Effector memory CD4-positive, alpha-beta T cell (primary cell): ENCODE results near the gene ZNF385D.

Experiments used
- DNase-seq, 3 donors: peaks; one replicate each; pipeline ENCODE4 v3.0.0-alpha.2; 2020
- H3K27ac ChIP-seq: 2 replicates; pipeline ENCODE4 v1.7.0; 2013; ENCODE audit warnings: mild to moderate bottlenecking, low read length, moderate library complexity; ENCODE audit not compliant: insufficient read depth, poor library complexity, severe bottlenecking
- H3K27me3 ChIP-seq: replicated peaks from 2 replicates; pipeline ENCODE4 v1.7.0; 2013; ENCODE audit warnings: mild to moderate bottlenecking, low read length; ENCODE audit not compliant: insufficient read depth, control insufficient read depth, poor library complexity, severe bottlenecking
- H3K36me3 ChIP-seq: 2 replicates; pipeline ENCODE4 v1.7.0; 2013; ENCODE audit warnings: mild to moderate bottlenecking, low read length, moderate library complexity; ENCODE audit not compliant: control insufficient read depth, insufficient read depth
- H3K4me1 ChIP-seq: 2 replicates; pipeline ENCODE4 v1.7.0; 2013; ENCODE audit warnings: low read length, mild to moderate bottlenecking; ENCODE audit not compliant: control insufficient read depth, insufficient read depth, poor library complexity, severe bottlenecking
- H3K4me3 ChIP-seq: 2 replicates; pipeline ENCODE4 v1.7.0; 2013; ENCODE audit warnings: low read length, low read depth, mild to moderate bottlenecking; ENCODE audit not compliant: insufficient read depth, poor library complexity, severe bottlenecking
- H3K9me3 ChIP-seq: 2 replicates; pipeline ENCODE4 v1.7.0; 2013; ENCODE audit warnings: mild to moderate bottlenecking, low read length, moderate library complexity; ENCODE audit not compliant: control insufficient read depth

ZNF385D gene

DNA sequence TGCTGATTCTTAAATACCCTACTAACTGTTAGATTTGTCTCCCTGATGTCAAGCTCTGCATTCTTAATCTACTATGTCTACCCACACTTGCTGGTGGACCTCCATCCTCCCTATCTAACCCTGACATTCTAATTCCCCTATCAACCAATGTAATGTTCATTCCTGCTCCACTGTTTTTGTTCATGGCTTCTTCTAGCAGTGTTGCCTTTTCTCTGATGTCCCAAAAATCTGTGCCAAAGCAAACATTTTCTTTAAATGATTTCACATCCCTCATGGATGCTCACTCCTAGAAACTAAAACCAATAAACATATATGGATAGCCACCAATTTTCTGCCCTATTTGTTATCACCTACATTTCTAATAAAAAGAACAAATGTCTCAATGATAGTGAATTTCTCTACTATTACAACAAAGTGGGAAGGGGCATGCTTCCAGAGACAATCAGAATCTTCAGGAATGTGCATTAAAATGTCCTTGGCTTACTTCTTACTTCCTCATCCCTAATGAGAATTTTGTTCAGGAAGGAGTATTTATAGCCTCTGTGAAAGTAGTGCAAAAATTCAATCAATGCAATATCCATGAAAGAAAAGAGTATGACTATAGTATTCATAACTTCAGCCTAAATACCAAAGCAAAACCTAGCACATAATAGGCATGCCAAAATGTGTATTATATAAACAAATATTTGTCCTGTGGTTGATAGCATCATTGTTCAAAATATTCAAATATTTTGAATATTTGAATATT, 273.3 kb downstream of the ZNF385D start:
- DNase-seq: no peak
- Histone ChIP-seq H3K9me3 (no peaks in the 10 kb centered on the region), H3K4me3 (no peak overlapping the region), H3K4me1 (no peaks in the 10 kb centered on the region), H3K27me3 (no peaks in the 10 kb centered on the region), H3K27ac (no peak overlapping the region), H3K36me3 (no peaks in the 10 kb centered on the region)

DNA sequence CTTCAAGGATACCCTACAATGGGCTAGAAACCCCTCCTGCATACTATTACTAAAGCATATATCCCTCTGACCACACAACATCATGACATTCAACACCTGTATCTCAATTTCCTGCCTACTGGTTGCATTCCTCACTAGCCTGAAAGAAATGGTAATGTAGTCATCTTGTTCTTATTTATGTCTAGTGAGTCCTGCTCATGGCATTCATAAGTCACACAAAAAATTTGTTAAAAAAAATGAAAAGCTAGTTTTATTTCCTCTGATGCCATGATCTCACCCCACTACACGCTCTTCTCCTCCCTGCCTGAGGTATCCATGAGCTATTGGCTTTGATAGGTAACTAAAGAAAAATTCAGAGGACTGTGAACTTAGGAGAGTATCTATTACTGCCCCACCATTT, 284.5 kb downstream of the ZNF385D start:
- H3K4me1 ChIP-seq: no peaks in the 10 kb centered on the region
- H3K27me3 ChIP-seq: no peaks in the 10 kb centered on the region
- no peaks in the 10 kb centered on the region for H3K36me3 ChIP-seq
- no peak overlapping the region for H3K27ac ChIP-seq
- DNase-seq: no peak
- no peak overlapping the region for H3K4me3 ChIP-seq
- H3K9me3 ChIP-seq: no peaks in the 10 kb centered on the region

DNA sequence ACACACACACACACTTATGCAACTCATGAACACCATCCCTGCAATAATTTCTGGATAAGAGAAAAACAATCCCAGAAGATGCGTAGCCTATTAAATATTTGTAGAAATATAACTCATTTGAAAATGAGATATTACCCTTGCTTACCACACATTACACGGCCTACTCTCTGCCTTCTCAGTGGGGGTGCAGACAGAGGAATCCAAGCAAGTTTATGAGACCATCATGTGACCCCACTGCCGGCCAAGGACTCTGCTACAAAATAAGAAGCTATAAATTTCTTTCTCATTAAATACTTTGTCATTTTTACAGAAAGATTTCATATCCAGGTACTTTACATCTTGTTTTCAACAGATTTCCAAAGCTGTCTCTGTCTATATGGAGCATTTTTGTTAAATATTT, 286.3 kb downstream of the ZNF385D start:
- H3K9me3 ChIP-seq: no peaks in the 10 kb centered on the region
- no peaks in the 10 kb centered on the region for H3K36me3 ChIP-seq
- H3K4me3 ChIP-seq: no peak overlapping the region
- DNase-seq: no peak
- H3K27ac ChIP-seq: no peak overlapping the region
- H3K4me1 ChIP-seq: no peaks in the 10 kb centered on the region
- H3K27me3 ChIP-seq: no peaks in the 10 kb centered on the region

DNA sequence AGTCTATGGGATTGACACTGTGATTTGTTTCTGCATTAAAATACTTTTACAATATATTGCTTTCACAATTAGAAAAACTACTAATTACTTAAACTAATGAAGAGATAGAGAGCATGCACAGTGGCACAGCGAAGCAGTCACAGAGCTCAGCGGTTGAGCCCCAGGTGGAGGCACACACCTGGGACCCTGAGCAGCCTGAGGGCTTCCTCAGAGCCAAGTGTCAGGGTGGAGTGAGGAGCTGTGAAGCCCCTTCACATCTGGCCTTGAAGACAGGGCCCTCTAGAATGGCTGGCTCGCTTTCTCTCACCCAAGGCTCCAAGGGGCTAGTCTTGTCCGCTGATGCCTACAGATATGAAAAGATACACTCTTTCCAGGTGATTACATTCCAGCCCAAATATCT, 287.7 kb downstream of the ZNF385D start:
- no peaks in the 10 kb centered on the region for H3K9me3 ChIP-seq
- H3K36me3 ChIP-seq: no peaks in the 10 kb centered on the region
- DNase-seq: no peak
- no peaks in the 10 kb centered on the region for H3K4me1 ChIP-seq
- H3K27ac ChIP-seq: no peak overlapping the region
- H3K4me3 ChIP-seq: no peak overlapping the region
- H3K27me3 ChIP-seq: no peaks in the 10 kb centered on the region

DNA sequence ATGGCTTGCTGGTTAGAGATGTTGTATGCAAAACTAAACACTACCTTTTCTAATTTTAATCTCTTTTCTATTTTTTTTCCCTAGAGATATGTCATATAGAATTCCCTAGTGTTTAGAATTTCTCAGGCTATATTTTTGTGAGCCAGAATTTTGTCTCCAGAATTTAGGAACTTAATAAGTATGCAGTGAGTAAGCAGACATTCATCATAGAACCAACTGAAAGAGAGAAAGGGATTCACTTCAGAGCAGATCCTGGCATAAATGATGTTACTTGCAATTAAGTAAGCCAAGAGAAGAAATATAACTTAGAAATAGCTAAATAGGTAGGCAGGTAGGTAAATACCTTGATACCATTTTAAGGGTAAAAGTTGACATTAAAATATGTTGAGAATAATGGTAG, 288.9 kb downstream of the ZNF385D start:
- no peaks in the 10 kb centered on the region for H3K9me3 ChIP-seq
- H3K4me3 ChIP-seq: no peak overlapping the region
- no peak overlapping the region for H3K27ac ChIP-seq
- no peaks in the 10 kb centered on the region for H3K27me3 ChIP-seq
- no peaks in the 10 kb centered on the region for H3K36me3 ChIP-seq
- H3K4me1 ChIP-seq: no peaks in the 10 kb centered on the region
- DNase-seq: no peak

DNA sequence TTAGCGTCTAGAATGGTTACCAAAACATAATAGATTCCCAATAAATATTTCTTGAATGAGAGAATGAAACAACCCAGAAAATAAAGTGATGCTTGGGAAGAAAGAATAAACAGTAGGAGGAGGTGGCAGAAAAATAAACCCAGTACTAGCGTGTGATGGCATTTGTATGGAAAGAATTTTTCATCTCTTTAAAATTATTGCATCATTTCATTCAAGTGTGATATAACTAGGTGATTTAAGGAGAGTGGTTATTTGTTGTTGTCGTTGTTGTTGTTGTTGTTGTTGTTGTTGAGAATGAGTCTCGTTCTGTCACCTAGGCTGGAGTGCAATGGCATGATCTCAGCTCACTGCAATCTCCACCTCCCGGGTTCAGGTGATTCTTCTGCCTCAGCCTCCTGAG, 293.9 kb downstream of the ZNF385D start:
- Histone ChIP-seq H3K4me3 (no peak overlapping the region), H3K36me3 (no peaks in the 10 kb centered on the region), H3K4me1 (no peaks in the 10 kb centered on the region), H3K9me3 (no peaks in the 10 kb centered on the region), H3K27me3 (no peaks in the 10 kb centered on the region), H3K27ac (no peak overlapping the region)
- DNase-seq: no peak

DNA sequence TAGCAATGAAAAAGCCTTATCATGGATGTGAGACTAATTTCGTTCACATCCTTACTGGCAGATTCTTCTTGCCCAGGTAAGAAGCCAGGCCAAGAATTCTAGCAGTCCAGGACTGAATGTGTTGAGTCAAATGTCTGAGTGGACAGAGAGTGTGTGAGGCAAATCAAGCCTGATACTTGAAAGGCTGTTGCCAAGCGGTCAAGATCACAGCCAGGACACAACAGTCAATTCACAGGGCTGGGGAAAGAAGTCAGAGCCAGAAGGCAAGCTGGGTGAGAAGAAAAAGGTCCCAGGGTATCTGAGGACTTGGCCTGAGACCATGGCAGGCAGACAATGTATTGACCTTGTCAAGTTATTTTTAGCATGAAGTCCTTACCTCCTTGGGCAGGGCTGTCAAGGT, 301.3 kb downstream of the ZNF385D start:
- H3K27me3 ChIP-seq: no peaks in the 10 kb centered on the region
- no peaks in the 10 kb centered on the region for H3K9me3 ChIP-seq
- no peak overlapping the region for H3K27ac ChIP-seq
- H3K36me3 ChIP-seq: no peaks in the 10 kb centered on the region
- no peaks in the 10 kb centered on the region for H3K4me1 ChIP-seq
- no peak for DNase-seq
- H3K4me3 ChIP-seq: no peak overlapping the region

DNA sequence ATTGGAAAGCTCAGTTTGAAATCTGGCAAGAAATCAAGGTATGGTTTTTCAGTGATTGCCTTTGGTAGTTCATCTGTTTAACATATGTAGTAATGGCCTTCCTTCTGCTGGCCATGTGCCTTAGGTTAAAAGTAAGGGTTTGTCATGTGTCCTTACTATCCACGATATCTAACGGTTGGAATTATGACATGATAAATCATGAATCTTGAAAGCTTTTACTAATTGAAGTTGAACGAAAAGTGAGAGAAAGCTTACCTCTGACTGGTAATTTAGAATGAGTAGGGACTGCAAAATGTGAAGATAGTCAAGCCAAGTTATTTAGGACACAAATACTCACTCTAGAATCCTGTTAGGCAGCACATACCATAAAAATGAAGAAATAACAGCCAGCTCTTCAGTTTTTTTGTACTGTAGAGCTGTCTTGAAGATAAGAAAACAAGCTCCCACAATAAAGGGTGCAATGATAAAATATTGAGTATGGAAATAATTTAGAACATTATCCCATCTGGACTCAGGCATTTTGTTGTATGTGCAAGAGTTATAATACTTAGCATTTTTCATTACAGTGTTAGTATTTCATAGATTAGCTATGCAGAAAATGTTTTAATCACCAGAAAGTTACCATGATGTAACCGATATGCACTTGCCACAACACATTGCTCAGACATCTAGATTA, 303.4 kb downstream of the ZNF385D start:
- Histone ChIP-seq H3K4me3 (no peak overlapping the region), H3K27ac (no peak overlapping the region), H3K27me3 (no peaks in the 10 kb centered on the region), H3K4me1 (no peaks in the 10 kb centered on the region), H3K9me3 (no peaks in the 10 kb centered on the region), H3K36me3 (no peaks in the 10 kb centered on the region)
- DNase-seq: no peak

DNA sequence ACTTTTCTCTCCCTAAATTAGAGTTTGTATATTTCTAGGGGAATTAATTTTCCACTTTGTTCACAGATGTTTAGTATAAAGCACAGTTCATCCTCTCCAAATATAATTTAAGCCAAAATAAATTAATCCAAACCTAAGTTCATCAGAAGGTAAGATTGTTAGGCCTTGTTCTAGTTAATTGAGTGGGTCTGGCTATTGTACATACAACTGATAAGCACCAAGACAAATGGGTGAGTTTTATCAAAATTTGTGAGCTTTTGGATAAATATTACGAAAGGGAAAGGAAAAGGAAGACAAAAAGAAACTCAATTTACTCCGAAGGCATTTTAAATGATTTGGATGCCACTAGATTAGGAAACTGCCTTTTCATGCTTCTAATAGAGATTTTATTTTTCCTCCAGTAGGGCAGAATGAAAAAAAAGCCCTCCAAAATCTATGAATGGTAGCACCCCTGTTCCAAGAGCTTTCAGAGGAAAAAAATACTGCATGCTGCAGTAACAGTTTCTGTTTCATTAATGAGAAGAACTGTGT, 304.0 kb downstream of the ZNF385D start:
- Histone ChIP-seq H3K4me1 (no peaks in the 10 kb centered on the region), H3K36me3 (no peaks in the 10 kb centered on the region), H3K27me3 (no peaks in the 10 kb centered on the region), H3K27ac (no peak overlapping the region), H3K9me3 (no peaks in the 10 kb centered on the region), H3K4me3 (no peak overlapping the region)
- no peak for DNase-seq

DNA sequence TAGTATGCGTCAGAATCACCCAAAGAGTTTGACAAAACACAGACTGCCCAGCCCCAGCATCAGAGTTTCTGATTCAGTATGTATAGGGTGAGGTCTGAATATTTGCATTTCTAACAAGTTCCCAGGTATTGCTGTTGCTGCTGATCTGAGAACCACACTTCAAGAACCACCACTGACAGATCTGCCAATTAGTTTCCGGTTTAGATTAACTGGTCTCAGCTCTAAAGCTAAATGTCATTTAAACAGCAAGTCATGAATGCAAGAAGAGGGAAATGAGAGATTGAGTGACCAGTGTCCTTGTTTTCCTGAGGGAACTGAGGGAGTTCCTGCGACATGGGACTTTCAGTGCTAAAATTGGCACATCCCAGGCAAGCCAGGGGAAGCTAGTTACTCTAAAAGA, 305.0 kb downstream of the ZNF385D start:
- H3K27me3 ChIP-seq: no peaks in the 10 kb centered on the region
- no peaks in the 10 kb centered on the region for H3K36me3 ChIP-seq
- DNase-seq: no peak
- no peak overlapping the region for H3K27ac ChIP-seq
- H3K9me3 ChIP-seq: no peaks in the 10 kb centered on the region
- H3K4me1 ChIP-seq: no peaks in the 10 kb centered on the region
- no peak overlapping the region for H3K4me3 ChIP-seq
